Measurements from ENCODE around the gene SAPCD2. TPM values are rescaled to one million over a fixed set of nuclear protein-coding genes. Genes with fewer than 3 reads are reported as not detected.
A peak's percentile ranks its signal among the peaks of the same experiment; 100 is the strongest.

SAPCD2 gene
- total RNA-seq, 2 experiments from 2014 or later, result 15.2 to 15.4 TPM

- Mint-ChIP-seq H3K36me3 (peaks cover 11% of the 10 kb centered on the region), H3K27me3 (no peaks in the 10 kb centered on the region), H3K27ac (no peak overlapping the region), H3K4me1 (peaks cover 6% of the 10 kb centered on the region), H3K9me3 (no peaks in the 10 kb centered on the region), H3K4me3 (no peak overlapping the region)
- no peak for DNase-seq
These were observed 40.0 kb upstream of the SAPCD2 start for GRCh38 chr9:137110147-137110910.

GRCh38 chr9:137109250-137110146 is 39.1 kb upstream of the SAPCD2 start:
- Mint-ChIP-seq H3K9me3 (no peaks in the 10 kb centered on the region), H3K4me1 (peaks cover 6% of the 10 kb centered on the region), H3K4me3 (no peak overlapping the region), H3K36me3 (peaks cover 11% of the 10 kb centered on the region), H3K27me3 (no peaks in the 10 kb centered on the region), H3K27ac (no peak overlapping the region)
- DNase-seq, result no peak

GRCh38 chr9:137108608-137109249 is 38.4 kb upstream of the SAPCD2 start:
- DNase-seq, result no peak
- H3K4me3 Mint-ChIP-seq, result no peak overlapping the region
- no peaks in the 10 kb centered on the region for H3K27me3 Mint-ChIP-seq
- peaks cover 6% of the 10 kb centered on the region for H3K4me1 Mint-ChIP-seq
- peaks cover 2% of the 10 kb centered on the region for H3K9me3 Mint-ChIP-seq
- no peak overlapping the region for H3K27ac Mint-ChIP-seq
- H3K36me3 Mint-ChIP-seq, result peaks cover 11% of the 10 kb centered on the region

- H3K4me1 Mint-ChIP-seq, result peaks cover 2% of the 10 kb centered on the region
- H3K36me3 Mint-ChIP-seq, result peaks cover 6% of the 10 kb centered on the region
- no peak overlapping the region for H3K27ac Mint-ChIP-seq
- no peak for DNase-seq
- no peaks in the 10 kb centered on the region for H3K27me3 Mint-ChIP-seq
- peaks cover 3% of the 10 kb centered on the region for H3K9me3 Mint-ChIP-seq
- H3K4me3 Mint-ChIP-seq, result no peak overlapping the region
These were observed 37.6 kb upstream of the SAPCD2 start for GRCh38 chr9:137107982-137108381.

GRCh38 chr9:137107312-137107921 is 37.1 kb upstream of the SAPCD2 start:
- Mint-ChIP-seq H3K36me3 (peaks cover 3% of the 10 kb centered on the region), H3K9me3 (peaks cover 3% of the 10 kb centered on the region), H3K4me1 (no peaks in the 10 kb centered on the region), H3K27ac (no peak overlapping the region), H3K4me3 (no peak overlapping the region), H3K27me3 (no peaks in the 10 kb centered on the region)
- no peak for DNase-seq

GRCh38 chr9:137106662-137107250 is 36.4 kb upstream of the SAPCD2 start:
- peaks cover 3% of the 10 kb centered on the region for H3K36me3 Mint-ChIP-seq
- H3K27me3 Mint-ChIP-seq, result no peaks in the 10 kb centered on the region
- H3K4me1 Mint-ChIP-seq, result no peaks in the 10 kb centered on the region
- H3K4me3 Mint-ChIP-seq, result no peak overlapping the region
- peaks cover 3% of the 10 kb centered on the region for H3K9me3 Mint-ChIP-seq
- H3K27ac Mint-ChIP-seq, result no peak overlapping the region
- DNase-seq, result no peak

- DNase-seq, result no peak
- Mint-ChIP-seq H3K9me3 (peaks cover 3% of the 10 kb centered on the region), H3K27me3 (no peaks in the 10 kb centered on the region), H3K4me3 (no peak overlapping the region), H3K27ac (no peak overlapping the region), H3K36me3 (peaks cover 3% of the 10 kb centered on the region), H3K4me1 (no peaks in the 10 kb centered on the region)
These were observed 35.7 kb upstream of the SAPCD2 start for GRCh38 chr9:137105814-137106661.

GRCh38 chr9:137103206-137103999 is 33.0 kb upstream of the SAPCD2 start:
- H3K4me1 Mint-ChIP-seq, result no peaks in the 10 kb centered on the region

GRCh38 chr9:137099231-137099630 is 28.9 kb upstream of the SAPCD2 start:
- H3K27ac Mint-ChIP-seq, result no peak overlapping the region
- peaks cover 15% of the 10 kb centered on the region for H3K4me1 Mint-ChIP-seq
- peaks cover 3% of the 10 kb centered on the region for H3K9me3 Mint-ChIP-seq
- no peaks in the 10 kb centered on the region for H3K27me3 Mint-ChIP-seq
- peaks cover 11% of the 10 kb centered on the region for H3K36me3 Mint-ChIP-seq
- DNase-seq, result no peak
- H3K4me3 Mint-ChIP-seq, result no peak overlapping the region

More at GRCh38 chr9:137103206-137103999, 33.0 kb upstream of the SAPCD2 start:
- DNase-seq, result no peak
- no peak overlapping the region for H3K4me3 Mint-ChIP-seq
- H3K9me3 Mint-ChIP-seq, result peaks cover 3% of the 10 kb centered on the region
- no peak overlapping the region for H3K27ac Mint-ChIP-seq
- H3K36me3 Mint-ChIP-seq, result peaks cover 1% of the 10 kb centered on the region
- no peaks in the 10 kb centered on the region for H3K27me3 Mint-ChIP-seq

- Mint-ChIP-seq H3K36me3 (peaks cover 11% of the 10 kb centered on the region), H3K9me3 (no peaks in the 10 kb centered on the region), H3K27me3 (no peaks in the 10 kb centered on the region), H3K4me1 (peaks cover 15% of the 10 kb centered on the region), H3K27ac (no peak overlapping the region), H3K4me3 (no peak overlapping the region)
- DNase-seq, result no peak
These were observed 27.6 kb upstream of the SAPCD2 start for GRCh38 chr9:137097761-137098462.

- peak overlapping the region; percentile 93 for H3K27ac Mint-ChIP-seq
- DNase-seq, result no peak
- no peak overlapping the region for H3K4me3 Mint-ChIP-seq
- peaks cover 12% of the 10 kb centered on the region for H3K36me3 Mint-ChIP-seq
- H3K4me1 Mint-ChIP-seq, result peaks cover 15% of the 10 kb centered on the region
- no peaks in the 10 kb centered on the region for H3K9me3 Mint-ChIP-seq
- no peaks in the 10 kb centered on the region for H3K27me3 Mint-ChIP-seq
These were observed 26.6 kb upstream of the SAPCD2 start for GRCh38 chr9:137096785-137097546.
